ENCODE measurements around the gene CFAP65. TPM values are rescaled to one million over a fixed set of nuclear protein-coding genes. Genes with fewer than 3 reads are reported as not detected.
A peak's percentile ranks its signal among the peaks of the same experiment; 100 is the strongest.

The CFAP65 gene
- total RNA-seq, result 10 to 100 TPM in 3 of 6 donors, 1 to 10 TPM in 2, under 1 TPM in 1; 0.26 to 18.7 (median 10.7) TPM

GRCh38 chr2:219041252-219041651 is at the start of gene CFAP65:
TSS of gene CFAP65 (minus strand) at chr2:219041516. CDS start at chr2:219039048, 2,468 bp downstream.
- no peak within 1 kb of the TSS for H3K27ac ChIP-seq
- ATAC-seq (ENCODE audit: low FRiP score in 2 of 2) (no peak), DNase-seq (no peak)
- H3K4me3 ChIP-seq, result peak within 1 kb of the TSS in 3 of 4 donors; percentile 17 to 30 (median 25)
- H3K4me1 ChIP-seq, result no peaks in the 10 kb centered on the region
- TF ChIP-seq EP300 (IDR thresholded peaks at IDR 0.05) (no peak), POLR2AphosphoS5 (IDR thresholded peaks at IDR 0.05) (no peak), POLR2A (IDR thresholded peaks at IDR 0.05) (peak in 1 of 4 donors; percentile 20)
- H3K9me3 ChIP-seq, result no peaks in the 10 kb centered on the region
- 1 to 3% methylated on average over 10 to 21 of the region's 21 CpGs for WGBS, 2 donors
- peaks cover 0 to 8% (median 0%) of the 10 kb centered on the region in 4 donors for H3K27me3 ChIP-seq
- no peaks in the 10 kb centered on the region for H3K36me3 ChIP-seq

DNA sequence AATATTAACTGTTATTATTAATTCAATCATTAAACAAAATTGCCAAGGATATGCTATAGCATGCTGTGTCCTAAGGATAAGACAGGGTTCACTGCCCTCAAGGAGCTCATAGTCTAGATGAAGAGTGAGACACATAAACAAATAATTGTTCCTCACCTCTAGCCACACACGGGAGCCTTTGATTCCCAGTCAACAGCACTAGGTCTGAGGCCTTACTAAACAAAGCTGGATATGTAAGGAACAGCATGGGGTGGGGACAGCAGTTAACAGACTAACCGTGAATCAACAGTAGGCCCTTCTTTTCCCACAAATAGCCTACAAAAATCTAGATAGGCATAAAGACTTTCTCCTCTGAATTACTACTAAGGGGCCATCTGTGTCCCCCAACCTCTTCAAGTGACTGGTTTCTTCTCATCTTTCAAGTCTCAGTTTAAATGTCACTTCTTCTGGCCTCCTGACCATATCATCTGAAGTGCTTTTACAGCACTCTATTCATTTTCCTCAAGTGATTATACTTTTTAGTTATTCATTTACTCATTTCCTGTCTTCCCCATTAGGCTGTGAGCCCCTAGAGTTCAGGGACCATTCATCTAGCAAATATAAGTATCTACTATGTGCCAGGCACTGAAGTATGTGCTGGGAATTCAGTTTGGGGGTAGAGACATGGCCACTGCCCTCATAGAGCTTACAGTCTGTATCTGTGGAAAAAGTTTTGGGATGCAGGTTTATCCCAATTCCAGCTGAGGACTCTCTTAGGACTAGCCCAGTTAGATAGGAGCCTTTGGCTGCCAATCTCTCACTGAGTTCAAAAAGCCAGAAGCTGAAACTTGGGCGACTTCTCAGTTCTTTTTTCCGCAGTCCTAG is 49.4 kb upstream of the CFAP65 start:
- Histone ChIP-seq H3K4me1 (peaks cover 4 to 9% (median 5%) of the 10 kb centered on the region in 4 donors), H3K9me3 (no peaks in the 10 kb centered on the region), H3K4me3 (no peak overlapping the region), H3K27ac (no peak overlapping the region), H3K36me3 (no peaks in the 10 kb centered on the region), H3K27me3 (no peaks in the 10 kb centered on the region)
- 67 to 83% methylated on average over 4 of the region's 4 CpGs for WGBS, 2 donors
- TF ChIP-seq CTCF (IDR thresholded peaks at IDR 0.05), result no peak
- TF ChIP-seq EP300 (IDR thresholded peaks at IDR 0.05), result no peak
- TF ChIP-seq POLR2A (IDR thresholded peaks at IDR 0.05), result no peak
- TF ChIP-seq POLR2AphosphoS5 (IDR thresholded peaks at IDR 0.05), result no peak
- DNase-seq (no peak), ATAC-seq (ENCODE audit: low FRiP score in 2 of 2) (no peak)

DNA sequence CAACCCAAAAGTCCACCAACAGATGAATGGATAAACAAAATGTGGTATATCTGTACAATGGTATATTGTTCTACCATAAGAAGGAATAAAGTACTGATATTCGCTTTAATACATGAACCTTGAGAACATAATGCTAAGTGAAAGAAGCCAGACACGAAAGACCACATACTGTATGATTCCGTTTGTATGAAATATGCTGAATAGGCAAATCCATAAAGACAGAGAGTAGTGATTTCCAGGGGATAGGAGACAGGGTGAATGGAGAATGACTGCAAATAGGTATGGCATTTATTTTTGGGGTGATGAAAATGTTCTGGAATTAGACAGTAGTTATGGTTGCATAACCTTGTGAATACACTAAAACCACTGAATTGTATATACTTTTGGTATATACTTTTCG is 48.0 kb upstream of the CFAP65 start:
- Histone ChIP-seq H3K4me1 (peaks cover 0 to 5% (median 3%) of the 10 kb centered on the region in 4 donors), H3K27ac (no peak overlapping the region), H3K4me3 (no peak overlapping the region), H3K27me3 (no peaks in the 10 kb centered on the region), H3K9me3 (no peaks in the 10 kb centered on the region), H3K36me3 (no peaks in the 10 kb centered on the region)
- WGBS, 2 donors, result 96% methylated on average over 4 of the region's 4 CpGs
- ATAC-seq (ENCODE audit: low FRiP score in 2 of 2), result no peak
- DNase-seq, result no peak
- TF ChIP-seq POLR2A (IDR thresholded peaks at IDR 0.05), result no peak
- TF ChIP-seq CTCF (IDR thresholded peaks at IDR 0.05), result no peak
- TF ChIP-seq POLR2AphosphoS5 (IDR thresholded peaks at IDR 0.05), result no peak

DNA sequence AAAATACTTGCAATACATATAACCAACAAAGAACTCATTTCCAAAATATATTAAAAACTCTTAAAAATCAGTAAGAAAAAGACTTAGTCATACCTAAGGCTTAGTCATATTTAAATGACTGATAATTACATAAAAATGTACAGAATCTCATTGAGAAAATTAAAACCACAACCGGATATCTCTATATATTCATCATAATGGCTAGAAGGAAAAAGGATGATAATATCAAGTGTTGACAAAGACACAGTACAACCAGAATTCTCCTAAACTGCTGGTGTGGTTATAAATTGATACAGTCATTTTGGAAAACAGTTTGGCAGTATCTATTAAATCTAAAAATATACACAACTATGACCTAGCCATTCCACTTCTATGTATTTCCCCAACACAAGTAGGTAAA is 46.5 kb upstream of the CFAP65 start:
- peaks cover 0 to 5% (median 2%) of the 10 kb centered on the region in 4 donors for H3K4me1 ChIP-seq
- TF ChIP-seq POLR2A (IDR thresholded peaks at IDR 0.05), result no peak
- no peak for TF ChIP-seq POLR2AphosphoS5 (IDR thresholded peaks at IDR 0.05)
- no peak for TF ChIP-seq CTCF (IDR thresholded peaks at IDR 0.05)
- TF ChIP-seq EP300 (IDR thresholded peaks at IDR 0.05), result no peak
- WGBS, 2 donors, result 94 to 96% methylated on average over 1 of the region's 1 CpG
- no peak overlapping the region for H3K4me3 ChIP-seq
- no peaks in the 10 kb centered on the region for H3K27me3 ChIP-seq
- H3K27ac ChIP-seq, result no peak overlapping the region
- ATAC-seq (ENCODE audit: low FRiP score in 2 of 2) (no peak), DNase-seq (no peak)
- no peaks in the 10 kb centered on the region for H3K9me3 ChIP-seq
- no peaks in the 10 kb centered on the region for H3K36me3 ChIP-seq

GRCh38 chr2:219087361-219087760 is 46.0 kb upstream of the CFAP65 start:
- Histone ChIP-seq H3K4me3 (no peak overlapping the region), H3K36me3 (no peaks in the 10 kb centered on the region), H3K4me1 (peaks cover 0 to 8% (median 5%) of the 10 kb centered on the region in 4 donors), H3K27me3 (no peaks in the 10 kb centered on the region), H3K9me3 (no peaks in the 10 kb centered on the region), H3K27ac (no peak overlapping the region)
- ATAC-seq (ENCODE audit: low FRiP score in 2 of 2) (no peak), DNase-seq (no peak)
- TF ChIP-seq EP300 (IDR thresholded peaks at IDR 0.05) (no peak), POLR2AphosphoS5 (IDR thresholded peaks at IDR 0.05) (no peak), CTCF (IDR thresholded peaks at IDR 0.05) (no peak), POLR2A (IDR thresholded peaks at IDR 0.05) (no peak)
- WGBS, 2 donors, result 87 to 96% methylated on average over 5 of the region's 5 CpGs

Measured in upper lobe of left lung (tissue), 6 donors.